Measurements from ENCODE around the gene RASL12. TPM values are rescaled to one million over a fixed set of nuclear protein-coding genes. Genes with fewer than 3 reads are reported as not detected.
"Not testable (repeated sequence)": the region's sequence is repeated elsewhere in the genome, so short reads cannot be mapped to it uniquely, and the experiment has no call there.

RASL12 gene
- total and polyA plus RNA-seq, 10 donors, result 2.7 to 38.5 (median 9.3) TPM

DNA sequence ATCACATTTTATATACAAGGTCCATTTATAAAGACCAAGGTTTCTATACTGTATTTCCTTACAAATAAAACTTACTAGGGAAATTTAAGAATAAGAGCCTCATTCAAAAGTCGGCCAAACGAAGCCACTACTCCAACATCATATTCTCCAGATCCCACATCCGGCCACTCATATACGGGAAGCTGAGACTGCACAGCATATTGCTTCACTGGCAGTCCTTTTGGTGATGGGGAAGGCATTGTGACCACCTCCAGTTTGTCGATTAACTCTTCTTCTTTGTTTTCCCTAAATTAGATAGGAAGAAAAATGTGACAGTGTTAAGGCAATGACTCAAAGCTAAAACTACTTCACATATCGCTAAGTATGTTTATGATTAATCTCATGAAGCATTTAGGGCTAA is 41.0 kb downstream of the RASL12 start:
- intact Hi-C loops (cut with DNase I; ENCODE audit: low total_unique reads), result no loop called here
- no peak overlapping the region for H3K27ac ChIP-seq

DNA sequence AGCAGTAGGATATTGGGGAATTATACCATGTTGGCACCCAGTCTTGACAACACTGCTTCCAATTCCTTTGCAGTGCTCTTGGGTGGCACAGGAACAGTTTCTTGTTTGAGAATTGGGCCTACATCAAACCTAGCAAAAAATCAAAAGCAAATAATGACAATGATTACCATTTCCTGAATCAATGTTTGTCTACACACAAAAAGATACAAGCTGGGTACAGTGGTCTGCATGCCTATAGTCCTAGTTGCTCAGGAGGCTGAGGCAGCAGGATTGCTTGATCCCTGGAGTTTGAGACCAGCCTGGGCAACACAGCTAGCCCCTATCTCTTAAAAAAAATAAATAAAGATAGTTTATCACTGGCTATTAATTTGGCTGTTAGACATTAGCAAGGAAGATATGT is 46.3 kb downstream of the RASL12 start:
- H3K27ac ChIP-seq, result no peak overlapping the region
- H3K27me3 ChIP-seq (replicated peaks in 1 of 7), result no peaks in the 10 kb centered on the region
- no peaks in the 10 kb centered on the region for H3K9me3 ChIP-seq
- TF ChIP-seq POLR2AphosphoS5 (IDR thresholded peaks at IDR 0.05), result no peak
- TF ChIP-seq, protein P1, sequence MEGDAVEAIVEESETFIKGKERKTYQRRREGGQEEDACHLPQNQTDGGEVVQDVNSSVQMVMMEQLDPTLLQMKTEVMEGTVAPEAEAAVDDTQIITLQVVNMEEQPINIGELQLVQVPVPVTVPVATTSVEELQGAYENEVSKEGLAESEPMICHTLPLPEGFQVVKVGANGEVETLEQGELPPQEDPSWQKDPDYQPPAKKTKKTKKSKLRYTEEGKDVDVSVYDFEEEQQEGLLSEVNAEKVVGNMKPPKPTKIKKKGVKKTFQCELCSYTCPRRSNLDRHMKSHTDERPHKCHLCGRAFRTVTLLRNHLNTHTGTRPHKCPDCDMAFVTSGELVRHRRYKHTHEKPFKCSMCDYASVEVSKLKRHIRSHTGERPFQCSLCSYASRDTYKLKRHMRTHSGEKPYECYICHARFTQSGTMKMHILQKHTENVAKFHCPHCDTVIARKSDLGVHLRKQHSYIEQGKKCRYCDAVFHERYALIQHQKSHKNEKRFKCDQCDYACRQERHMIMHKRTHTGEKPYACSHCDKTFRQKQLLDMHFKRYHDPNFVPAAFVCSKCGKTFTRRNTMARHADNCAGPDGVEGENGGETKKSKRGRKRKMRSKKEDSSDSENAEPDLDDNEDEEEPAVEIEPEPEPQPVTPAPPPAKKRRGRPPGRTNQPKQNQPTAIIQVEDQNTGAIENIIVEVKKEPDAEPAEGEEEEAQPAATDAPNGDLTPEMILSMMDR (IDR thresholded peaks at IDR 0.05 in 8 of 11, conservative IDR thresholded peaks at IDR 0.05 in 3 of 11), result no peak
- TF ChIP-seq POLR2A (IDR thresholded peaks at IDR 0.05), result no peak
- peaks cover 0 to 100% (median 72%) of the 10 kb centered on the region in 6 donors for H3K36me3 ChIP-seq
- H3K4me3 ChIP-seq, result no peak overlapping the region
- no peak for DNase-seq
- no peaks in the 10 kb centered on the region for H3K4me1 ChIP-seq
- intact Hi-C loops (cut with DNase I; ENCODE audit: low total_unique reads), result no loop called here

More for the DNA sequence above, 41.0 kb downstream of the RASL12 start:
- Histone ChIP-seq H3K4me1 (peaks cover 10 to 32% (median 17%) of the 10 kb centered on the region in 6 donors), H3K4me3 (no peak overlapping the region), H3K36me3 (peaks cover 0 to 52% (median 31%) of the 10 kb centered on the region in 6 donors), H3K9me3 (no peaks in the 10 kb centered on the region), H3K27me3 (replicated peaks in 1 of 7) (no peaks in the 10 kb centered on the region)
- WGBS, 5 donors, result 87 to 93% (median 90%) methylated on average over 6 of the region's 6 CpGs
- no peak for DNase-seq
- TF ChIP-seq, protein P1 (IDR thresholded peaks at IDR 0.05 in 8 of 11, conservative IDR thresholded peaks at IDR 0.05 in 3 of 11), result no peak
- no peak for TF ChIP-seq POLR2A (IDR thresholded peaks at IDR 0.05)
- no peak for TF ChIP-seq POLR2AphosphoS5 (IDR thresholded peaks at IDR 0.05)

DNA sequence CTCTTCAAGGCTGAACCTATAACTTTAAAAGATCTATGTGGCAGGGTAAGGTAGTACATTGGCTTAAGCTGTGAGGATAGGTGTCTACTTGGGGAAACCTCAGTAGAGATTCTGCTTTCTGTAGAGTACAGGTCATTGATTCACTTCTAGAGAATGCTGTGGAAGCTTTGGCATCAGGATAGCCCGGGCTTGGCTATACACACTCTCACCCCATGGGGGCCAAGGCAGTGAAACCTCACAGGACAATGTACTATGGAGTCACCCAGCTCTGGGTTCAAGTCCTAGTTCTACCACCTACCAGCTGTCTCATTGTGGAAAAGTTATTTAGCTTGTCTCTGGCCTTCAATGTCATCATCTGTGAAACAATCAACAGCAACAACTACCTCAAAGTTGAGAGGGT is 47.4 kb downstream of the RASL12 start:
- TF ChIP-seq POLR2AphosphoS5 (IDR thresholded peaks at IDR 0.05), result no peak
- TF ChIP-seq, protein P1 (IDR thresholded peaks at IDR 0.05 in 8 of 11, conservative IDR thresholded peaks at IDR 0.05 in 3 of 11), result no peak
- no peak for TF ChIP-seq POLR2A (IDR thresholded peaks at IDR 0.05)
- H3K36me3 ChIP-seq, result peaks cover 0 to 100% (median 74%) of the 10 kb centered on the region in 6 donors
- 91 to 100% (median 93%) methylated on average over 1 of the region's 1 CpG for WGBS, 5 donors
- no peaks in the 10 kb centered on the region for H3K27me3 ChIP-seq (replicated peaks in 1 of 7)
- no peaks in the 10 kb centered on the region for H3K9me3 ChIP-seq
- H3K27ac ChIP-seq, result no peak overlapping the region
- H3K4me3 ChIP-seq, result no peak overlapping the region
- H3K4me1 ChIP-seq, result no peaks in the 10 kb centered on the region
- intact Hi-C loops (cut with DNase I; ENCODE audit: low total_unique reads), result no loop called here
- DNase-seq, result no peak

DNA sequence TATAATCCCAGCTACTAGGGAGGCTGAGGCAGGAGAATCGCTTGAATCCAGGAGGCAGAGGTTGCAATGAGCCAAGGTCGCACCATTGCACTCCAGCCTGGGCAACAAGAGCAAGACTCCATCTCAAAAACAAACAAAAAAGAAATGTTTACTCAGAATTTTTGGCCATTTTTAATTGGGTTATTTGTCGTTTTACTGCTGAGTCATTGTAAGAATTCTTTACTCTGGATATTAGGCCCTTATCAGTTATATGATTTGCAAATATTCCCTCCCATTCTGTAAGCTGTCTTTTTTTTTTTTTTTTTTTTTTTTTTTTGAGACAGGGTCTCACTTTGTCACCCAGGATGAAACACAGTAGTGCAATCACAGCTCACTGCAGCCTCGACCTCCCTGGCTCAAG is 56.6 kb downstream of the RASL12 start:
- H3K4me3 ChIP-seq; intact Hi-C loops (cut with DNase I; ENCODE audit: low total_unique reads); H3K27me3 ChIP-seq (replicated peaks in 1 of 7); DNase-seq; H3K4me1 ChIP-seq: not testable (repeated sequence)
- 78 to 96% (median 89%) methylated on average over 4 of the region's 4 CpGs for WGBS, 5 donors
- Histone ChIP-seq H3K27ac (peak overlapping the region in 4 of 8 donors; percentile 13 to 78 (median 48)), H3K36me3 (peaks cover 5 to 61% (median 32%) of the 10 kb centered on the region in 6 donors), H3K9me3 (peaks cover 3 to 15% (median 12%) of the 10 kb centered on the region in 8 donors)

DNA sequence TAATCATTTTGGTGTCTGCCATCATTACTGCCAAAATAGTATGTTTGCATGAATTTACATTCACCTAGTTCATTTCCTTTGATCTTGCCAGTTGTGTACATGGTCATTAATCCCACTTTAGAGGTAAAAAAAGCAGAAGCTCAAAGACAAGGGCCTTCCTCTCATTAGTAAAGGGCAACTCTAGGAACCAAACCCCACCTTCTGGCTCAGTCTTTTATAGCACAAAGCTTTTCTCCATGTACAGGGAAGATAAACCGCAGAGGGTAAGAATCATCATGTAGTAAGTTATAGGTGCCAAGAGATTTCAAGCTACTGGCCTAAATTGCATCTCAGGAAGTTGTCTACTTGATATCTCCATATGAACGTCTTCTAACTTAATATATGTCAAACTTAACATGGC is 58.8 kb downstream of the RASL12 start:
- DNase-seq, result no peak
- WGBS, 5 donors, result 51 to 70% (median 59%) methylated on average over 2 of the region's 2 CpGs
- Histone ChIP-seq H3K4me3 (no peak overlapping the region), H3K36me3 (peaks cover 5 to 59% (median 21%) of the 10 kb centered on the region in 6 donors), H3K27ac (no peak overlapping the region), H3K27me3 (replicated peaks in 1 of 7) (no peaks in the 10 kb centered on the region), H3K9me3 (peaks cover 3 to 12% (median 9%) of the 10 kb centered on the region in 8 donors), H3K4me1 (peaks cover 0 to 9% (median 0%) of the 10 kb centered on the region in 6 donors)
- no peak for TF ChIP-seq POLR2A (IDR thresholded peaks at IDR 0.05)
- no peak for TF ChIP-seq POLR2AphosphoS5 (IDR thresholded peaks at IDR 0.05)
- TF ChIP-seq, protein P1 (IDR thresholded peaks at IDR 0.05 in 8 of 11, conservative IDR thresholded peaks at IDR 0.05 in 3 of 11), result no peak
- intact Hi-C loops (cut with DNase I; ENCODE audit: low total_unique reads), result no loop called here

Data from spleen (tissue), 11 donors.